GM19239 (cell line): Measurements from ENCODE around the gene ARHGAP30.
"Not testable (repeated sequence)": the region's sequence is repeated elsewhere in the genome, so short reads cannot be mapped to it uniquely, and the experiment has no call there.

ENCODE experiments used
- DNase-seq: peaks from one replicate; pipeline ENCODE4 v3.0.0; 2011; ENCODE audit warnings: low spot score; ENCODE audit not compliant: insufficient read length
- FAIRE-seq: peaks from 2 replicates; lab custom pipeline; 2011; peaks lifted over from hg19 to GRCh38; lab: Jason Lieb, UNC

Gene ARHGAP30

GRCh38 chr1:161045736-161046604, 23.7 kb downstream of the ARHGAP30 start, which contains the start of gene USF1:
Gene USF1, minus strand, starts transcription at chr1:161045977. Its CDS starts 2,702 bp downstream, at chr1:161043275.
- FAIRE-seq (peak; percentile 89), DNase-seq (peak; percentile 70)

GRCh38 chr1:161044908-161045735, 24.6 kb downstream of the ARHGAP30 start:
- FAIRE-seq (peak; percentile 97), DNase-seq (peak; percentile 62)

GRCh38 chr1:161044535-161044907, 25.2 kb downstream of the ARHGAP30 start:
- FAIRE-seq: no peak
- no peak for DNase-seq

- no peak for FAIRE-seq
Measured at GRCh38 chr1:161039546-161039945, 30.1 kb downstream of the ARHGAP30 start.

GRCh38 chr1:161039154-161039545, 30.5 kb downstream of the ARHGAP30 start:
- no peak for DNase-seq
- FAIRE-seq: no peak

More at GRCh38 chr1:161039546-161039945, 30.1 kb downstream of the ARHGAP30 start:
- DNase-seq: no peak

- peak; percentile 88 for FAIRE-seq
- peak; percentile 88 for DNase-seq
Measured at GRCh38 chr1:161038523-161039153, 31.1 kb downstream of the ARHGAP30 start, which contains the start of gene TSTD1. Gene TSTD1, minus strand, starts transcription at chr1:161038964. Its CDS starts 75 bp downstream, at chr1:161038889.

GRCh38 chr1:161037661-161038522, 31.8 kb downstream of the ARHGAP30 start:
- no peak for FAIRE-seq
- no peak for DNase-seq

GRCh38 chr1:161033751-161034150, 35.9 kb downstream of the ARHGAP30 start:
- FAIRE-seq: no peak
- no peak for DNase-seq

- no peak for FAIRE-seq
- no peak for DNase-seq
Measured at GRCh38 chr1:161032409-161032808, 37.3 kb downstream of the ARHGAP30 start.

GRCh38 chr1:161031874-161032273, 37.8 kb downstream of the ARHGAP30 start:
- DNase-seq (no peak), FAIRE-seq (no peak)

- DNase-seq, FAIRE-seq: not testable (repeated sequence)
Measured at GRCh38 chr1:161029466-161029865, 40.2 kb downstream of the ARHGAP30 start.

- not testable (repeated sequence) for FAIRE-seq, DNase-seq
Measured at GRCh38 chr1:161026954-161027353, 42.7 kb downstream of the ARHGAP30 start.

- not testable (repeated sequence) for DNase-seq, FAIRE-seq
Measured at GRCh38 chr1:161022432-161022831, 47.3 kb downstream of the ARHGAP30 start.

GRCh38 chr1:161021970-161022353, 47.7 kb downstream of the ARHGAP30 start:
- FAIRE-seq (no peak), DNase-seq (no peak)

GRCh38 chr1:161021165-161021969, 48.3 kb downstream of the ARHGAP30 start:
- DNase-seq (peak; percentile 90), FAIRE-seq (peak; percentile 95)

- no peak for DNase-seq
- FAIRE-seq: no peak
Measured at GRCh38 chr1:161020509-161021164, 49.1 kb downstream of the ARHGAP30 start, which contains the start of gene F11R. Gene F11R, minus strand, starts transcription at chr1:161021152. Its CDS starts 79 bp downstream, at chr1:161021073.

- FAIRE-seq (peak; percentile 56), DNase-seq (no peak)
Measured at GRCh38 chr1:161019751-161020495, 49.8 kb downstream of the ARHGAP30 start.
